A549 (cell line): ENCODE measurements around the gene DLG2. TPM values are rescaled to one million over a fixed set of nuclear protein-coding genes. Genes with fewer than 3 reads are reported as not detected.
A peak's percentile ranks its signal among the peaks of the same experiment; 100 is the strongest.

Experiments
- ATAC-seq, 2 experiments: fragments of 200-7000 bp in 1 of 2; fragments of >200 bp in 1 of 2; cut with Nextera tagmentation in 1 of 2; cut with Tn5 transposase in 1 of 2; 3 replicates each; pipeline versions ENCODE4 v1.8.0 to v1.9.1; 2018 to 2020; ENCODE audit warnings: mild to moderate bottlenecking in 1 of 2, moderate library complexity in 1 of 2
- CTCF ChIA-PET: fragments of 300-600 bp; sonication (Branson Sonifier 250); formaldehyde crosslinking; extraction: SDS; loops from one replicate; lab custom pipeline; 2021; ENCODE audit warnings: antibody characterized with exemption, inconsistent platforms; lab: Yijun Ruan, JAX
- POLR2A ChIA-PET: fragments of 350-600 bp; formaldehyde crosslinking; extraction: SDS; loops from one replicate; lab custom pipeline; 2021; ENCODE audit warnings: antibody characterized with exemption, inconsistent platforms; lab: Yijun Ruan, JAX
- DNase-seq, 2 experiments: peaks; one replicate each; pipeline versions ENCODE4 v3.0.0 to v3.0.0-alpha.2; 2011 to 2016; ENCODE audit warnings: low read depth in 1 of 2, low spot score in 1 of 2
- FAIRE-seq: peaks from 2 replicates; lab custom pipeline; 2011; peaks lifted over from hg19 to GRCh38; lab: Jason Lieb, UNC
- H3K27ac ChIP-seq, 2 experiments: fragments of >200 bp; sonication (Bioruptor Twin); formaldehyde crosslinking; 3 replicates each; pipeline ENCODE4 v1.5.1; 2016 to 2017
- H3K4me1 ChIP-seq: fragments of >200 bp; sonication (Bioruptor Twin); formaldehyde crosslinking; 3 replicates; pipeline ENCODE4 v1.6.1; 2016
- H3K4me2 ChIP-seq: fragments of >200 bp; sonication (Bioruptor Twin); formaldehyde crosslinking; 3 replicates; pipeline ENCODE4 v1.6.1; 2016
- H3K4me3 ChIP-seq: fragments of >200 bp; sonication (Bioruptor Twin); formaldehyde crosslinking; 3 replicates; pipeline ENCODE4 v1.5.1; 2016
- H3K9me3 ChIP-seq: fragments of >200 bp; sonication (Bioruptor Twin); formaldehyde crosslinking; 3 replicates; pipeline ENCODE4 v1.6.1; 2016
- BHLHE40 ChIP-seq: IDR thresholded peaks from 2 replicates; pipeline ENCODE4 v1.6.1; 2012; ENCODE audit warnings: low read depth, low read length, inconsistent platforms
- CBX8 ChIP-seq: fragments of 200-600 bp; sonication (generic); IDR thresholded peaks from 2 replicates; pipeline ENCODE4 v1.6.1; 2016
- CEBPB ChIP-seq, 2 experiments: fragments of >200 bp in 1 of 2; sonication (Bioruptor Twin) in 1 of 2; formaldehyde crosslinking in 1 of 2; IDR thresholded peaks; 2 replicates each; pipeline ENCODE4 v1.6.1; 2012 to 2016
- CHD2 ChIP-seq: fragments of 150-350 bp; IDR thresholded peaks from 2 replicates; pipeline ENCODE4 v1.6.1; 2014; ENCODE audit warnings: low read length; ENCODE audit not compliant: partially characterized antibody
- EP300 ChIP-seq, 2 experiments: fragments of >200 bp; sonication (Bioruptor Twin); formaldehyde crosslinking; IDR thresholded peaks; 2 replicates in 1 of 2; 3 replicates in 1 of 2; pipeline ENCODE4 v1.6.1; 2016 to 2017
- ESRRA ChIP-seq: fragments of 150-350 bp; IDR thresholded peaks from 2 replicates; pipeline ENCODE4 v1.6.1; 2014; ENCODE audit warnings: mild to moderate bottlenecking, low read length, borderline replicate concordance
- FOSL2 ChIP-seq, 2 experiments: fragments of 450-650 bp in 1 of 2; fragments of >200 bp in 1 of 2; sonication (Bioruptor Twin) in 1 of 2; formaldehyde crosslinking; IDR thresholded peaks; 2 replicates each; pipeline versions ENCODE4 v1.5.0 to v1.6.1; 2016 to 2020; ENCODE audit warnings: mild to moderate bottlenecking in 1 of 2, moderate library complexity in 1 of 2
- FOXS1 ChIP-seq: fragments of 250-450 bp; sonication (Bioruptor Pico); IDR thresholded peaks from 2 replicates; pipeline ENCODE4 v1.5.0; 2020; ENCODE audit warnings: mild to moderate bottlenecking, moderate library complexity
- GATA3 ChIP-seq: IDR thresholded peaks from 2 replicates; pipeline ENCODE4 v1.6.1; 2012; ENCODE audit warnings: borderline replicate concordance
- HOXB5 ChIP-seq: fragments of 250-450 bp; sonication (Bioruptor Pico); IDR thresholded peaks from 2 replicates; pipeline ENCODE4 v1.5.0; 2020; ENCODE audit warnings: mild to moderate bottlenecking, moderate library complexity
- JUN ChIP-seq, 2 experiments: fragments of >200 bp; sonication (Bioruptor Twin); formaldehyde crosslinking; IDR thresholded peaks; 2 replicates in 1 of 2; 3 replicates in 1 of 2; pipeline ENCODE4 v1.6.1; 2016 to 2017
- MAFK ChIP-seq: fragments of 450-650 bp; IDR thresholded peaks from 2 replicates; pipeline ENCODE4 v1.6.1; 2014; ENCODE audit not compliant: partially characterized antibody
- NR3C1 ChIP-seq: fragments of >200 bp; sonication (Bioruptor Twin); formaldehyde crosslinking; IDR thresholded peaks from 3 replicates; pipeline ENCODE4 v1.6.1; 2017
- PHF8 ChIP-seq: fragments of 200-600 bp; sonication (generic); IDR thresholded peaks from 2 replicates; pipeline ENCODE4 v1.6.1; 2016; ENCODE audit warnings: low read depth, mild to moderate bottlenecking, antibody characterized with exemption, moderate library complexity, borderline replicate concordance
- RAD21 ChIP-seq, 2 experiments: fragments of >200 bp in 1 of 2; sonication (Bioruptor Twin) in 1 of 2; formaldehyde crosslinking in 1 of 2; IDR thresholded peaks in 1 of 2; conservative IDR thresholded peaks in 1 of 2; 2 replicates in 1 of 2; 3 replicates in 1 of 2; pipeline ENCODE4 v1.6.1; 2012 to 2018; ENCODE audit warnings: inconsistent platforms in 1 of 2
- RFX5 ChIP-seq: fragments of 450-650 bp; IDR thresholded peaks from 2 replicates; pipeline ENCODE4 v1.7.1; 2014; ENCODE audit warnings: antibody characterized with exemption, mild to moderate bottlenecking, moderate library complexity
- SREBF2 ChIP-seq: fragments of 450-650 bp; IDR thresholded peaks from 2 replicates; pipeline ENCODE4 v1.6.1; 2014; ENCODE audit warnings: mild to moderate bottlenecking, moderate library complexity
- TP53 ChIP-seq: fragments of 250-450 bp; sonication (Bioruptor Pico); IDR thresholded peaks from 2 replicates; pipeline ENCODE4 v1.5.0; 2021; ENCODE audit warnings: mild to moderate bottlenecking, moderate library complexity
- WGBS: methylation state at CpG from one replicate; pipeline ENCODE4 v1.1.6; 2017; ENCODE audit errors: missing lambda C conversion rate; 5-methylcytosine and 5-hydroxymethylcytosine counted together
- polyA plus RNA-seq, 4 experiments: library from polyadenylated mRNA; depleted of rRNA in 3 of 4; stranded (reverse); fragments of >200 nt; fragmentation: RNase III in 1 of 4; extraction: RNeasy Plus Mini Kit Qiagen cat#74134 plus additional on column Dnase treatment in 1 of 4; gene quantifications; 2 replicates in 3 of 4; 3 replicates in 1 of 4; pipeline ENCODE4 v1.2.3, GENCODE V29; 2011 to 2017
- TF ChIP-seq, protein P1 (sequence below): fragments of 450-650 bp; IDR thresholded peaks from 2 replicates; pipeline ENCODE4 v1.6.1; 2014; ENCODE audit warnings: antibody characterized with exemption
- TF ChIP-seq, protein P2 (sequence below): IDR thresholded peaks from 2 replicates; pipeline ENCODE4 v1.6.1; 2012
- TF ChIP-seq, protein P3 (sequence below): fragments of >200 bp; sonication (Bioruptor Twin); formaldehyde crosslinking; IDR thresholded peaks from 2 replicates; pipeline ENCODE4 v1.6.1; 2016
- TF ChIP-seq, protein P4 (sequence below): IDR thresholded peaks from 2 replicates; pipeline ENCODE4 v1.6.1; 2012; ENCODE audit warnings: low read depth, borderline replicate concordance

The DLG2 gene
- polyA plus RNA-seq, 2 of the 4 experiments (the other 2 are of a cell fraction), result 0.26 to 0.79 TPM

GRCh38 chr11:85318573-85318972, 308.6 kb downstream of the DLG2 start:
- ATAC-seq, result no peak
- TF ChIP-seq ESRRA, result no peak
- no peak for TF ChIP-seq CBX8
- TF ChIP-seq, protein P1, sequence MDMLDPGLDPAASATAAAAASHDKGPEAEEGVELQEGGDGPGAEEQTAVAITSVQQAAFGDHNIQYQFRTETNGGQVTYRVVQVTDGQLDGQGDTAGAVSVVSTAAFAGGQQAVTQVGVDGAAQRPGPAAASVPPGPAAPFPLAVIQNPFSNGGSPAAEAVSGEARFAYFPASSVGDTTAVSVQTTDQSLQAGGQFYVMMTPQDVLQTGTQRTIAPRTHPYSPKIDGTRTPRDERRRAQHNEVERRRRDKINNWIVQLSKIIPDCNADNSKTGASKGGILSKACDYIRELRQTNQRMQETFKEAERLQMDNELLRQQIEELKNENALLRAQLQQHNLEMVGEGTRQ, result no peak
- no peak for TF ChIP-seq PHF8
- no peak for TF ChIP-seq CHD2
- no peak for TF ChIP-seq SREBF2
- no peak for TF ChIP-seq RFX5
- FAIRE-seq, result no peak
- Histone ChIP-seq H3K4me3 (no peak overlapping the region), H3K4me1 (peaks cover 12% of the 10 kb centered on the region; the same call in 2 of the 3 replicates), H3K9me3 (no peaks in the 10 kb centered on the region), H3K4me2 (no peak overlapping the region), H3K27ac (no peak overlapping the region)
- DNase-seq, result no peak
- whole genome bisulfite sequencing, result 88% methylated on average over 1 of the region's 1 CpG
- ChIA-PET POLR2A (no interaction called here), CTCF (no interaction called here)

DNA sequence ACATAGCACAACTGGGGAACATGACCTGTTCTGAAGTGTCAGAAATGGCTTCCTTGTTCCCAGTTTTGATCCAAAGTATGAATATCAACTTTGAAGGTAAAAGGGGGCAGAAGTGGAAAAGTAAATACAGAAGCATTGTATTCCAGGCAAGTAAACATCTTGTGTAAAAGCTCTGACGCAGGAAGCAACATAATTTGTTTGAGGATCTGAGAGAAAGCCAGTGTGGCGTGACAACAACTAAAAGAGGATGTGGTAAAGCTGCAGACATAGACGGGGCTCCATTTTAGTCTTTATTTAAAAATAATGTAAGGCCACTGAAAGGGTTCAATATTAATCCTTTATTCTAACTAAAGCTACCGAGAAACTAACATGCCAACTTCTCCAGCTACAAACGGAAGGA, 310.2 kb downstream of the DLG2 start:
- H3K4me3 ChIP-seq, result no peak overlapping the region
- WGBS, result 12% methylated on average over 5 of the region's 5 CpGs
- peak overlapping the region; percentile 41 for H3K4me2 ChIP-seq
- peak overlapping the region; percentile 14 to 60; a peak in 4 of 6 replicates for H3K27ac ChIP-seq
- H3K9me3 ChIP-seq, result no peaks in the 10 kb centered on the region
- FAIRE-seq (no peak), DNase-seq (peak in 1 of 2 experiments; percentile 85), ATAC-seq (peak; percentile 71 to 95; a peak in 5 of 6 replicates)
- TF ChIP-seq, protein P1, result no peak
- TF ChIP-seq, protein P2, sequence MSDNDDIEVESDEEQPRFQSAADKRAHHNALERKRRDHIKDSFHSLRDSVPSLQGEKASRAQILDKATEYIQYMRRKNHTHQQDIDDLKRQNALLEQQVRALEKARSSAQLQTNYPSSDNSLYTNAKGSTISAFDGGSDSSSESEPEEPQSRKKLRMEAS, result no peak
- peak; percentile 34 to 71; a peak in 3 of 4 replicates for TF ChIP-seq CEBPB (IDR thresholded peaks at IDR 0.05)
- TF ChIP-seq GATA3, result peak; percentile 77
- peak; percentile 54 to 65; a peak in 3 of 5 replicates for TF ChIP-seq EP300 (IDR thresholded peaks at IDR 0.05)
- TF ChIP-seq FOSL2 (IDR thresholded peaks at IDR 0.05), result no peak
- peak; percentile 29; the same call in 1 of the 2 replicates for TF ChIP-seq FOSL2 (CRISPR knock-in tag; IDR thresholded peaks at IDR 0.05)
- CTCF ChIA-PET, result no interaction called here
- POLR2A ChIA-PET, result no interaction called here
- peaks cover 12% of the 10 kb centered on the region; the same call in 2 of the 3 replicates for H3K4me1 ChIP-seq

DNA sequence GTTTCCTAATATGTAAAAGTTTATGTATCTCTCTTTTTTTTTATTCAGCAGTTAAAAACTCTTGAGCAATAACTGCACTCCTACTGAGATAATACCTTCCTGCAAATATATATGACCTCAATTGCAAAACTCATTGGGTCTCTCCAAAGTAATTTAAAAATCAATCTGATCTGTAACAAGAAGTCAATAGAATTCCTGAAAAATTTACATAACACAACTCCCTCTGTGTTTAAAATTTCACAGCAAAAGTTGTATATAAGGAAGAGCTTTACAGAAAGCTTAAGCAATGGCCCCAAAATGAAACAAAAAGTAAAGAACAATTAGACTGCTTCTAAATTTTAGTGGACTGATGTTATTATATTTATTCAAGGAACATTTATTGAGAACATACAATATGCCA, 313.4 kb downstream of the DLG2 start:
- Histone ChIP-seq H3K9me3 (no peaks in the 10 kb centered on the region), H3K4me1 (peaks cover 12% of the 10 kb centered on the region; the same call in 2 of the 3 replicates), H3K27ac (no peak overlapping the region), H3K4me3 (no peak overlapping the region), H3K4me2 (no peak overlapping the region)
- TF ChIP-seq EP300 (IDR thresholded peaks at IDR 0.05), result no peak
- TF ChIP-seq, protein P3, sequence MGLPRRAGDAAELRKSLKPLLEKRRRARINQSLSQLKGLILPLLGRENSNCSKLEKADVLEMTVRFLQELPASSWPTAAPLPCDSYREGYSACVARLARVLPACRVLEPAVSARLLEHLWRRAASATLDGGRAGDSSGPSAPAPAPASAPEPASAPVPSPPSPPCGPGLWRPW, result no peak
- TF ChIP-seq TP53 (CRISPR knock-in tag), result no peak
- no peak for TF ChIP-seq BHLHE40
- TF ChIP-seq, protein P4, sequence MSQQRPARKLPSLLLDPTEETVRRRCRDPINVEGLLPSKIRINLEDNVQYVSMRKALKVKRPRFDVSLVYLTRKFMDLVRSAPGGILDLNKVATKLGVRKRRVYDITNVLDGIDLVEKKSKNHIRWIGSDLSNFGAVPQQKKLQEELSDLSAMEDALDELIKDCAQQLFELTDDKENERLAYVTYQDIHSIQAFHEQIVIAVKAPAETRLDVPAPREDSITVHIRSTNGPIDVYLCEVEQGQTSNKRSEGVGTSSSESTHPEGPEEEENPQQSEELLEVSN, result no peak
- TF ChIP-seq HOXB5 (CRISPR knock-in tag), result no peak
- TF ChIP-seq NR3C1, result no peak
- no peak for TF ChIP-seq RAD21 (conservative IDR thresholded peaks at IDR 0.05 in 1 of 2, IDR thresholded peaks at IDR 0.05 in 1 of 2)
- TF ChIP-seq GATA3, result no peak
- TF ChIP-seq FOXS1 (CRISPR knock-in tag), result no peak
- TF ChIP-seq SREBF2, result no peak
- no peak for TF ChIP-seq JUN (IDR thresholded peaks at IDR 0.05)
- TF ChIP-seq MAFK, result no peak
- POLR2A ChIA-PET, result no interaction called here
- CTCF ChIA-PET, result no interaction called here
- ATAC-seq (no peak), FAIRE-seq (no peak), DNase-seq (no peak)
